ENCODE measurements around the gene EMC6.

- TF ChIP-seq POLR2A (IDR thresholded peaks at IDR 0.05) = no peak
- TF ChIP-seq CTCF (IDR thresholded peaks at IDR 0.05) = no peak
- TF ChIP-seq POLR2AphosphoS5 (IDR thresholded peaks at IDR 0.05) = no peak
Measured at GRCh38 chr17:3626831-3627768, 41.5 kb upstream of the EMC6 start.
